HG03175 (cell line): ENCODE measurements around the gene LPCAT1.
"Not testable (repeated sequence)": the region's sequence is repeated elsewhere in the genome, so short reads cannot be mapped to it uniquely, and the experiment has no call there.

Experiments used
- ATAC-seq: cut with Tn5 transposase; IDR thresholded peaks from one replicate; pipeline ENCODE4 v1.9.1; 2021; ENCODE audit warnings: mild to moderate bottlenecking, moderate library complexity; ENCODE audit not compliant: unreplicated experiment

LPCAT1 gene

GRCh38 chr5:1510151-1510561 is 13.6 kb downstream of the LPCAT1 start:
- ATAC-seq, result no peak

GRCh38 chr5:1509346-1510085 is 14.2 kb downstream of the LPCAT1 start:
- ATAC-seq, result no peak

GRCh38 chr5:1508659-1509290 is 15.0 kb downstream of the LPCAT1 start:
- ATAC-seq, result no peak

DNA sequence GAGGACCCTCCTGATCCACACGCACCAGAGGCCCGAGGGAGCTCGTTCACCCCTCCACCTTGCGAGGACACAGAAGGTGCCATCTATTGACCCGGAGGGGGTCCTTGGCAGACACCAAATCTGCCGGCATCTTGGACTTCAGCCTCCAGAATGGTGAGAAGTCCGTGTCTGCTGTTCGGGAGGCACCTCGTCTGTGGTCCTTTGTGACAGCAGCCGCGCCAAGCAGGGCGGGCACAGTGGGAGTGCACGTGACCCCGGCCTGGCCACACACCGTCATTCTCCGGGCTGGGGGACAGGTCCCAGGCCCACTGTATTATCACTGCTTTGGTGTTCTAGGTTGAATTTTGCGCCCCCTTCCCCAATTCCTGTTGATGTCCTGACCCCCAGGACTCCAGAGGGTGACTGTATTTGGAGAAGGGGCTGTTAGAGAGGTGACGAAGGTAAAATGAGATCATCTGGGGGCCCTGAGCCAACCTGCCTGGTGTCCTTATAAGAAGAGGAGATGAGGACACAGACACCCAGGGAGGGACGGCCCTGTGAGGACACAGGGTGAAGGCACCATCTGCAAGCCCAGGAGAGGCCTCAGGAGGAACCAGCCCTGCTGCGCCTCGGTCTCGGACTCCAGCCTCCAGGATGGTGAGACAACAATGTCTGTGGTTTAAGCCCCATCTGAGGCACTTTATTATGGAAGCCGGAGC is 15.7 kb downstream of the LPCAT1 start:
- no peak for ATAC-seq

DNA sequence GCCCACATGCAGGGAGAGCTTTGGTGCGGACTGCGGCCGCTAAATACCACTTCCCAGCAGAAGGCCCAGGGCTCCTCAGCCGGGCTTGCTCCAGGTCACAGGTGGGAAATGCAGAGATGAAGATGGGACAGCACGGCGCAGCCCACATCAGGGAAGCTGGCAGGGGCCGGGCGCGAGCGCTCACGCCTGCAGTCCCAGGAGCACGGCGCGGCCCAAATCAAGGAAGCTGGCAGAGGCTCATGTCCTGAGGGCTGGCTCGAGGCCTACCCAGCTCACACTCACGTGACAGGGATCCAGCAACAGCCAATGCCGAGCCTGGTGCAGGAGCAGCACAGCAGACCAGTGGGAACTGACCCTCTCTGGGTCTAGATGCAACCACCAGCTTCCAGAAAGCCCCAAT is 16.3 kb downstream of the LPCAT1 start:
- ATAC-seq, result no peak

GRCh38 chr5:1507014-1507375 is 16.8 kb downstream of the LPCAT1 start:
- no peak for ATAC-seq

GRCh38 chr5:1506242-1507013 is 17.3 kb downstream of the LPCAT1 start:
- ATAC-seq, result no peak

DNA sequence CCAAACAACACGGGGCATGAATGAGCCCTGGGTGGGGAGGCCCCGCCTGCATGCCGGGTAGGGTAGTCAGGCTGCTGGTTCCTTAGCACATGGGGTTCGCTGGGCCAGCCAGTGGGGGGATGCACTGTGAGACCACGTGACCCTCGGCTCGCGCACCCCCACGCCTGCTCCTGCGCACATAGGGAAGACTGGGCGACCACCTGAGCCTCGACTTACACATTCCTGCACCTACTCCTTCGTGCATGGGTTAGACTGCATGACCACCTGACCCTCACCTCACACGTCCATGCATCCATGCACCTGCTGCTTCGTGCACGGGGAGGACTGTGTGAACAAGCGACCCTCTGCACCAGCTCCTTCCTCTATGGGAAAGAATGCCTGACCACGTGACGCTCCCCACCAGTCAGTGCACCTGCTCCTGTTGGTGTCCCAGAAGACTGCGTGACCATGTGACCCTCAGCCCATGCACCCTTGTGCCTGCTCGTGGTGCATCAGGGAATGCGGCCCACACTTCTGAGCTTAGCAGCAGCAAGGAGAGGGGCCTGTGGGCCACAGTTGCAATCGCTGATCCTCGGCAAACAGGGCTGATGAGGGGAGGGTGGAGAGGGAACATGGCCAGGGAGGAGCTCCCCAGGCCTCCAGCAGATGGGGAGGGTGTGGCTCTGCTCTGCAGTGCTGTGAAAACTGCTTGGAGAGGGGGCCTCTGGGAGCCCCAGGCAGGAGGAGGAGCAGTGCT is 18.1 kb downstream of the LPCAT1 start:
- no peak for ATAC-seq

- not testable (repeated sequence) for ATAC-seq
Observed at GRCh38 chr5:1505089-1505488, 18.7 kb downstream of the LPCAT1 start.

DNA sequence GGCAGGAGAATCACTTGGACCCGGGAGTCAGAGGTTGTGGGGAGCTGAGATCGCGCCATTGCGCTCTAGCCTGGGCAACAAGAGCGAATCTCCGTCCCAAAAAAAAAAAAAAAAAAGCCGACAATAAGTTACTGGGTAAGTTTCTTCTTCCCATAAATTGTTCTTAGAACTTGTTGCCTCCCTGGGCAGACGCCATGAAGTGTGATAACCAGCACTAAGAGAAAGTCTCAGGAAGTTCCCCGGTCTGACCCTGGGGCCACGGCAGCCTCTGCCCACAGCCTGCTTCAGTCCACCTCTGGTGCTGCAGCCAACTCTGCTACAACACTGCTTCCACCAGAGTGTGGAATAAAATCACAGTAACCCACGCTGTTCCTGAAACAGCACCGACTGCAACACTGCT is 19.1 kb downstream of the LPCAT1 start:
- no peak for ATAC-seq

- ATAC-seq, result no peak
Observed at GRCh38 chr5:1504069-1504595, 19.6 kb downstream of the LPCAT1 start.

- peak; percentile 31 for ATAC-seq
Observed at GRCh38 chr5:1503241-1504068, 20.3 kb downstream of the LPCAT1 start.

DNA sequence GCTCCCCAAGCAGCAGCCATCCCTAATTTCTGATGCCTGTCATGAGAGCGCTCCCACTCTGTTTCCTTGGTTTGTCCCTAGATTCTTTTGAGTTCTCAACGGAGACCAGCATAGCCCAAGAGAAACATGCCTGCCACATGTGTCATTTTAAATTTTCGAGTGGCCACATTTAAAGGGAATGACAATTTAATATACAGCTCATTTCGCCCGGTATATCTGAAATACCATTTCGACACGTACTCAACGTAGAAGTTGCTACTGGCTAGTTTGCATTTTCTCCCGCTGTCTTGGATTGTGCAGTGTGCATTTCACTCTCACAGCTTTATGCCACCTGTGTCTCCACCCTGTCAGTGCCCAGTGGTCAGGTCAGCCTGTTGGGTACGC is 21.0 kb downstream of the LPCAT1 start:
- ATAC-seq, result no peak

DNA sequence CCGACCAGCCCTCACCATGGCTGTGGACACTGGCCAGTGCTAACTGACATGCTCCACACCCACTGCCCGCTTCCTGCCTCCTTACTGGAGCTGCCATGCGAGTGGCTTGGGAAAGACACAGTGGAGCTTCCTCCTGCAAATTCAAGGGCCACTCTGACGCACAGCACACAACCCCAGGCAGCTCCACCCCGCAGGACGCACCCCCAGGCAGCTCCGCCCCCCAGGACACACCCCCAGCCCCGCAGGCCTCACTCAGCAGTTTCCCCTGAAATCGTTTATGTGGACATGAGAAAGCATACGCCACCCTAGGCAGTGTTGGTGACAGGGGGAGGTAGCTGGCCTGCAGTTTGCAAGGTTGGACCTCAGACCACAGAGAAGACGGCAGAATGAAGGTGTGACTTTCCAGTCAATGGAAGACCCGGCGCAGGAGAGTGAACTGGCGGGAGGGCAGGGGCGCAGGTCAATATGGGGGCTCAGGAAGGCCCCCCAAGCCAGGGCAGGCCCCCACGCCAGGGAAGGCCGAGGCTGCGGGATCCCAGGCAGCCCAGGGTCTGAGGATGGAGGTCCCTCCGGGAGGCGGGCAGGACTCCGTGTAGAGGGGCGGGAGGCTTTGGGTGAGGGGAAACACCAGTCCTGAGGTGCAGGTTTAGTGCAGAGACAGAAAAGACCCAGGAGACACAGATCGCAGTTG is 21.6 kb downstream of the LPCAT1 start:
- ATAC-seq, result peak; percentile 21

- ATAC-seq, result no peak
Observed at GRCh38 chr5:1501372-1502045, 22.3 kb downstream of the LPCAT1 start.

DNA sequence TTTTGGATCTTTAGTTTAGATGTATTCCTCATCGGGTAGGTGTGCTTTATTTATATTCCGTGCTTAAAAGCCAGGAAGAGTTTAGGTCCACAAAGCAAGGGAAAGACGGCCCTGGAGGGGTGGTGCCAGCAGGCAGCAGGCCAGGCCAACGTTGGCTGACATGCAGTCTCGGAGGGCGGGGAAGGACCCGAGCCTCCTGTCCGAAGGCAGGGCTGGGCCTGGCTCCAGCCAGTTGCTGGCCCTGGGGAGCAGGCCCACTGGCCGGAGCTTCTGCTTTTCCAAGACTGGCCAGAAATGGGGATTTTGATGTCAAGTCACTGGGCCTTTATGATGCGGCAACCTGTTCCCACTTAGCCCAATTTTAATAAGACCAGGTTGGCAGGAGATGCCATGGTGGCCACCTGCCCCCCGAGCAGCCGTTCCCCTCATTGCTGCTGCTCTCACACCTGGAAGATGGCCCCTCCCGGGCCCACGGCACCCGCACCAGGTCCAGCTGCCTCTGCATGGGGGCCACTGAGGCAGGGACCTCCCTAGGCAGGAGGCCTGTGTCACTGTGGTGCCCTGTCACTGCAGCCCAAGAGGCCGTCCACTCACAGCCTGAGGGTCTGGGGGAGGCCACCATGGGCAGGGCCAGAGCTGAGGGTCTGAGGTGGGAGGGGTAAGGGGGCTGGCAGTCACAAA is 23.2 kb downstream of the LPCAT1 start:
- no peak for ATAC-seq

GRCh38 chr5:1499851-1500250 is 23.9 kb downstream of the LPCAT1 start:
- no peak for ATAC-seq
